RWPE2 (cell line): ENCODE measurements around the gene TAF15.

Experiments used
- ATAC-seq: fragments of 200-7000 bp; cut with Tn5 transposase; 3 replicates; pipeline ENCODE4 v1.9.1; 2021; ENCODE audit warnings: low read depth
- DNase-seq: peaks from one replicate; pipeline ENCODE4 v3.0.0-alpha.2; 2020; ENCODE audit warnings: low spot score
- H3K27ac ChIP-seq: fragments of 450-650 bp; 2 replicates; pipeline ENCODE4 v1.5.1; 2017; ENCODE audit warnings: mild to moderate bottlenecking; ENCODE audit not compliant: poor library complexity, severe bottlenecking
- H3K27me3 ChIP-seq: fragments of 250-450 bp; sonication (Bioruptor Pico); 2 replicates; pipeline ENCODE4 v1.5.1; 2021; ENCODE audit warnings: mild to moderate bottlenecking, moderate library complexity; ENCODE audit not compliant: insufficient read depth, poor library complexity, severe bottlenecking
- H3K36me3 ChIP-seq: fragments of 250-450 bp; sonication (Bioruptor Pico); 2 replicates; pipeline ENCODE4 v1.5.1; 2020; ENCODE audit warnings: low read depth, mild to moderate bottlenecking, moderate library complexity
- H3K4me1 ChIP-seq: fragments of 250-450 bp; sonication (Bioruptor Pico); 2 replicates; pipeline ENCODE4 v1.5.1; 2021; ENCODE audit warnings: mild to moderate bottlenecking, moderate library complexity; ENCODE audit not compliant: insufficient read depth, poor library complexity, severe bottlenecking
- H3K4me3 ChIP-seq: fragments of 250-450 bp; sonication (Bioruptor Pico); 2 replicates; pipeline ENCODE4 v1.5.1; 2021; ENCODE audit warnings: mild to moderate bottlenecking, moderate library complexity; ENCODE audit not compliant: severe bottlenecking
- H3K9me3 ChIP-seq: fragments of 250-450 bp; sonication (Bioruptor Pico); 2 replicates; pipeline ENCODE4 v1.5.1; 2021; ENCODE audit warnings: mild to moderate bottlenecking, moderate library complexity; ENCODE audit not compliant: severe bottlenecking
- TF ChIP-seq, protein P1 (sequence below): fragments of 450-650 bp; IDR thresholded peaks from one replicate; pipeline ENCODE4 v1.5.1; 2017; ENCODE audit warnings: mild to moderate bottlenecking, moderate library complexity; ENCODE audit not compliant: poor library complexity, severe bottlenecking

Gene TAF15

DNA sequence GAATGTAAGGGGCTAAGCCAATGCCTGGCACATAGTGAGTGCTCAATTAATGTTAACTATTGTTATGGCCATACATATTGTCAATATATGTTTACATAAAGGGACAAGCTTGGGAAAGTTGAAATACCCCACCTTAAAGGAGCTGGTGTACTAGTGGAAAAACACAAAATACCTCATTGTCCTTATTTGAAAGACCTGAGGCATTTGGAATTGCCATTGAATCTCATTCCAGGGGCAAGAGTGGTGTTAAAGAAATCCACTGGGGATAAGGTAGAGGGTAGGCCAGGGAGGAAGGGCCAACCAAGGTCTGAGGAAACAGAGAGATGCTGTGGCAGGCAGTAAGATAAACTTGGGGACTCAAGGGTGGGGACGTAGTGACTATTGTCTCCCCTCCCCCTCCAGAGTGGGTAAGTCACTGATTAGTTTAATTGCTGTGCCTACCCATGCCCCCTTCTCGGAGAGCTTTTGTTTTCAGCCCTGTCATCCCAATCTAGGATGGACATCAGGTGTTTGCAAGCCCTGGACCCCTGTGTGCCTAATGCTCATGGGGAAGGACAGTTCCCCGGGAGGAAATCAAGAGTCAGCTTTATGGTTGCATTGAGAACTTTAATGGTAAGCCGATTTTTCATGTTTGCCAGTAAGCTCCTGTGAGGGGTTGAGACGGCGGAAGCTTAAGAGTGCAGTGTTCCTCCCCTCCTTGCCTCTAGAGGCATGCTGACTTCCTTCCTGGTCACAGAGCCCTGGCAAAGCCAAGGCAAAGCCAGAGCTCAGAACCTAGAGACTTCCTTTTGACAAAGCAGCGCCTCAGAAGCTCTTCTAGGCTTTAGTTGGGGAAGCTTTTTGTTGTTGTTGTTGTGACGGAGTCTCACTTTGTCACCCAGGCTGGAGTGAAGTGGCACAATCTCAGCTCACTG, 61.9 kb downstream of the TAF15 start:
- Histone ChIP-seq H3K27me3 (no peaks in the 10 kb centered on the region), H3K36me3 (no peaks in the 10 kb centered on the region), H3K4me1 (peaks cover 2% of the 10 kb centered on the region), H3K9me3 (no peaks in the 10 kb centered on the region), H3K27ac (no peak overlapping the region), H3K4me3 (no peak overlapping the region)
- no peak for ATAC-seq
- DNase-seq, result no peak
- TF ChIP-seq, protein P1, sequence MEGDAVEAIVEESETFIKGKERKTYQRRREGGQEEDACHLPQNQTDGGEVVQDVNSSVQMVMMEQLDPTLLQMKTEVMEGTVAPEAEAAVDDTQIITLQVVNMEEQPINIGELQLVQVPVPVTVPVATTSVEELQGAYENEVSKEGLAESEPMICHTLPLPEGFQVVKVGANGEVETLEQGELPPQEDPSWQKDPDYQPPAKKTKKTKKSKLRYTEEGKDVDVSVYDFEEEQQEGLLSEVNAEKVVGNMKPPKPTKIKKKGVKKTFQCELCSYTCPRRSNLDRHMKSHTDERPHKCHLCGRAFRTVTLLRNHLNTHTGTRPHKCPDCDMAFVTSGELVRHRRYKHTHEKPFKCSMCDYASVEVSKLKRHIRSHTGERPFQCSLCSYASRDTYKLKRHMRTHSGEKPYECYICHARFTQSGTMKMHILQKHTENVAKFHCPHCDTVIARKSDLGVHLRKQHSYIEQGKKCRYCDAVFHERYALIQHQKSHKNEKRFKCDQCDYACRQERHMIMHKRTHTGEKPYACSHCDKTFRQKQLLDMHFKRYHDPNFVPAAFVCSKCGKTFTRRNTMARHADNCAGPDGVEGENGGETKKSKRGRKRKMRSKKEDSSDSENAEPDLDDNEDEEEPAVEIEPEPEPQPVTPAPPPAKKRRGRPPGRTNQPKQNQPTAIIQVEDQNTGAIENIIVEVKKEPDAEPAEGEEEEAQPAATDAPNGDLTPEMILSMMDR, result no peak

DNA sequence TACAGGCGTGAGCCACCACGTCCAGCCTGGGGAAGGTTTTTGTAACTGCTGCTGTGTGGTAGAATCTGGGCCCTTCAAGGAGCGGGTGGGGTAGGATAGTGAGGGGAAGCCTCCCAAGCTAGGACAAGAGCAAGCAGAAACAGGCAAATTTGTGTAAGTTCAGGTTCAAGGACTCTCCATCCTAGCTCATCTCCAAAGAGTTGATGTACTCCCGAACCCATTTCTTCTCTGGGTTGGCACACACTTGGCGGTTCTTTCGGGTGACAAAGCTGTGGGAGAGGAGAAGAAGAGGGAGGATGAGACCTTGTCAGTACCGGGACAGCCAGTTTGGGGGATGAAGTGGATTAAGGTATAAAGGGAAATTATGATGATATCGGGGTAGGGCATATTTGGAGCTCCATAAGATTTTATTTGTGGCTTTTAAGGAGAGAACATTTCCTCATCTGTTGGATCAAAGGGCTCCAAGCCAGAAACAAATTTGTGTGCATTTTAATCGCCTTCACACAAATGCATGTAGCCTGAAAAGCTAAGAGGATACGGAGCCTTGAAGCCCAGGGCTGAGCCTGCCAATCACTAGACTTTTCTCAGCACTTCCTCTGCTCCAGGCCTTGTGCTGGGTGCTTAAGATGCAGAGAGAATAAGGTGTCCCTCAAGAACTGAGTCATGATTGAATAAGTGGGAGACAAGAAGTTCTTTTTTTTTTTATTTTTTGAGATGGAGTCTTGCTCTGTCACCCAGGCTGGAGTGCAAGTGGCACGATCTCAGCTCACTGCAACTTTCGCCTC, 63.1 kb downstream of the TAF15 start:
- TF ChIP-seq, protein P1, result no peak
- Histone ChIP-seq H3K4me1 (no peaks in the 10 kb centered on the region), H3K36me3 (no peaks in the 10 kb centered on the region), H3K27ac (no peak overlapping the region), H3K4me3 (no peak overlapping the region), H3K9me3 (no peaks in the 10 kb centered on the region), H3K27me3 (no peaks in the 10 kb centered on the region)
- ATAC-seq, result no peak
- no peak for DNase-seq

DNA sequence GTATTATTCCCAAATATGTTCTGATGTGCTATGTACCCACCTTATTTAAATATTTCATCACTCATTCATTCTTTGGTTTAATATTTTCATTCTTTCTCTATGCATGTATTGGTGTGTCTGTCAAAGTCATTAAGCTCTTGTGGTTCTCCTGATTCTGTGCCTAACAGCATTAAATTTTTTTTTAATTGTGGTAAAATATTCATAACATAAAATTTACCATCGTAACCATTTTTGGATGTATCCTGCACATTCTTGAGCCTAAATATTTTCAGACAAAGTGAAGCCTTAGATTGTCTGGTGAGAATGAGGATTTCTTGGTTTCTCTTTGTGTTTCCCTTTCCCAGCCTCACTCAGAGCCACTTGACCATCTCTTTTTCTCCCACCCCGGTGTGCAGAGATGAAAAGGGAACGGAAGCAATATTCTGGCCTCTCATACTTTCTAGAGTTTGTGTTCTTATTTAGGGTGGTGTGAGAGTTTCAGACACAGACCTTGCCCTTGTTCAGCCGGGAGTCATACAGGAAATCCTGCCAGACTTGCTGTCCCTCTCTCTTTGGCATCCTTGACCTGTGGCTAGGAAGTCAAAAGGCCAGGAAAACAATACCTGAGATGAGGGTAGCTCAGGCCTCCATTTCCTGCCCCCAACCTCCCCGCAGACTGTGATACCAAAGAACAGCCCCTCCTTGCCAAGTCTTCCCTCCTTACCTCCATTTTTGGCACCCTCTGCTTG, 66.0 kb downstream of the TAF15 start:
- no peaks in the 10 kb centered on the region for H3K4me1 ChIP-seq
- ATAC-seq, result no peak
- no peaks in the 10 kb centered on the region for H3K27me3 ChIP-seq

DNA sequence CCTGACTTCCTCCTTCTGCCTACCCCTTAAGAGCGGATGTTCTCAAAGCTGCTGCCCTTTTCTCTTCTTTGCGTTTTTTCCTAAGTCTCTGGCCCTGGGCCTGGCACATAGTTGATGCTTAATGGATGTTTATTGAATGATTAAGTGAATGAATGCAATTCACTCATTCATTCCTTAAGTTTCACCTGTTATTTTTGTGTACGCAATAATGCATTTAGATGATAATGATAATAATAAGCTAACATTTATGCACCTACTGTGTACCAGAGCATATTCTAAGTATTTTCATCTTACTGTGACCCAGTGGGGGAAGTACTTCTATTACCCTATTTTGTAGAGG, 66.5 kb downstream of the TAF15 start:
- no peaks in the 10 kb centered on the region for H3K9me3 ChIP-seq
- no peaks in the 10 kb centered on the region for H3K4me1 ChIP-seq
- no peak for DNase-seq
- no peak overlapping the region for H3K4me3 ChIP-seq
- H3K27ac ChIP-seq, result no peak overlapping the region
- no peaks in the 10 kb centered on the region for H3K27me3 ChIP-seq
- no peaks in the 10 kb centered on the region for H3K36me3 ChIP-seq
- ATAC-seq, result no peak
- TF ChIP-seq, protein P1, result no peak

More for the DNA sequence above, 66.0 kb downstream of the TAF15 start:
- Histone ChIP-seq H3K4me3 (no peak overlapping the region), H3K9me3 (no peaks in the 10 kb centered on the region), H3K36me3 (no peaks in the 10 kb centered on the region), H3K27ac (no peak overlapping the region)
- TF ChIP-seq, protein P1, result no peak
- no peak for DNase-seq
